ENCODE results near the gene CENPX. TPM values are rescaled to one million over a fixed set of nuclear protein-coding genes. Genes with fewer than 3 reads are reported as not detected.

The CENPX gene
- total and polyA plus RNA-seq, 2 donors (not counting 3 experiments of a cell fraction or from before 2014, with no cell fraction given), result 56.2 to 67.2 TPM

DNA sequence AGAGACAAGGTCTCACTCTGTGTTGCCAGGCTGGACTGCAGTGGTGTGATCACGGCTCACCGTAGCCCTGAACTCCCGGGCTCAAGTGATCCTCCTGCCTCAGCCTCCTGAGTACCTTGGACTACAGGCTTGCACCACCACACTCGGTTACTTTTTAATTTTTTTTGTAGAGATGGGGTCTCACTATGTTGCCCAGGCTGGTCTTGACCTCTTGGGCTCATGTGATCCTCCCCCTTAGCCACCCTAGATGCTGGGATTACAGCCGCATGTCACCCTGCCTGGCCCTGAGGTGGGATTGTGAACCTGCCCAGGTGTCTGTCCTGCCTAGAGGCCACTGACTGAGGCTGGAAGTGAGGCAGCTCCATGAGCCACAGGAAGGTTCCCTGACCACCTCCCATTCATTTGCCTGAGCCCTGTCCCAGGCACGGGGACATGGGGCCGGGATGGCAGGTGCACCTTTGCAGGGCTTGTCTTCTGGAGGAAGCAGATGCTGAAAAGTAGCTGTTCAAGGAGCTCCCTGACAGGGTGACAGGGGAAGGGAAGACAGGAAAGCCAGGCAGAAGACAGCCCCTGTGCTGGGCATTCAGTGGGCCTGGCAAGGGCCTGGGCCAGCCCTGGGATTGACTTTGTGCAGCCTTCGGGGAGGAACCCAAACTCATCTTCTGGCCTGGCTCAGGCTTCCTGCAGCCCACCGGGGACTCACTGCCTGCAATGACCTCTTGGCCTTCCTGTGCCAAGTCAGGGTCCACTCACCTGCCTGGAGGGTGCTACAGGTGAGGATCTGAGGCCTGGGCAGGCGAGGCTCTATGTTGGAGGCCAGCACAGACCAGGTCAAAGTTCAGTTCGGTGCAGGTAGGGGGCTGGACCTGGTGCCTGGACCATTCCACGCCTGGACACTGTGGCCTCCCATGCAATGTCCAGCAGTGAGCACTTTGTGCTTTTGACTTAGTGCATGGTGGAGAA lies 53.5 kb downstream of the CENPX start:
- H3K4me2 ChIP-seq (ENCODE audit: insufficient read depth, low read length), result no peak overlapping the region
- dilution Hi-C loops (cut with MboI; ENCODE audit: extremely low pct_ligation_motif_present, low sequenced_read_pairs) (no loop called here), intact Hi-C loops (cut with micrococcal nuclease) (no loop called here)
- no peaks in the 10 kb centered on the region for H3K9me1 ChIP-seq (replicated peaks; ENCODE audit: control insufficient read depth, extremely low read depth, insufficient read depth, low read length)
- TF ChIP-seq, protein P1, sequence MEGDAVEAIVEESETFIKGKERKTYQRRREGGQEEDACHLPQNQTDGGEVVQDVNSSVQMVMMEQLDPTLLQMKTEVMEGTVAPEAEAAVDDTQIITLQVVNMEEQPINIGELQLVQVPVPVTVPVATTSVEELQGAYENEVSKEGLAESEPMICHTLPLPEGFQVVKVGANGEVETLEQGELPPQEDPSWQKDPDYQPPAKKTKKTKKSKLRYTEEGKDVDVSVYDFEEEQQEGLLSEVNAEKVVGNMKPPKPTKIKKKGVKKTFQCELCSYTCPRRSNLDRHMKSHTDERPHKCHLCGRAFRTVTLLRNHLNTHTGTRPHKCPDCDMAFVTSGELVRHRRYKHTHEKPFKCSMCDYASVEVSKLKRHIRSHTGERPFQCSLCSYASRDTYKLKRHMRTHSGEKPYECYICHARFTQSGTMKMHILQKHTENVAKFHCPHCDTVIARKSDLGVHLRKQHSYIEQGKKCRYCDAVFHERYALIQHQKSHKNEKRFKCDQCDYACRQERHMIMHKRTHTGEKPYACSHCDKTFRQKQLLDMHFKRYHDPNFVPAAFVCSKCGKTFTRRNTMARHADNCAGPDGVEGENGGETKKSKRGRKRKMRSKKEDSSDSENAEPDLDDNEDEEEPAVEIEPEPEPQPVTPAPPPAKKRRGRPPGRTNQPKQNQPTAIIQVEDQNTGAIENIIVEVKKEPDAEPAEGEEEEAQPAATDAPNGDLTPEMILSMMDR (IDR thresholded peaks at IDR 0.05; ENCODE audit: extremely low read depth in 1 of 2, insufficient read depth in 1 of 2, low read depth in 1 of 2, low read length in 2 of 2), result no peak
- TF ChIP-seq FOS (IDR thresholded peaks at IDR 0.05; ENCODE audit: borderline replicate concordance, insufficient read depth, low read length) (no peak), JUN (IDR thresholded peaks at IDR 0.05; ENCODE audit: borderline replicate concordance, insufficient read depth, insufficient read length, low read depth) (no peak), GATA2 (IDR thresholded peaks at IDR 0.05; ENCODE audit: insufficient read depth, insufficient read length, low read depth, low read length) (no peak), EZH2 (IDR thresholded peaks at IDR 0.05; ENCODE audit: borderline replicate concordance, low read depth, low read length, severe bottlenecking) (no peak), POLR2AphosphoS5 (IDR thresholded peaks at IDR 0.05; ENCODE audit: insufficient read depth, low read depth, low read length) (no peak)
- TF ChIP-seq, protein P2, sequence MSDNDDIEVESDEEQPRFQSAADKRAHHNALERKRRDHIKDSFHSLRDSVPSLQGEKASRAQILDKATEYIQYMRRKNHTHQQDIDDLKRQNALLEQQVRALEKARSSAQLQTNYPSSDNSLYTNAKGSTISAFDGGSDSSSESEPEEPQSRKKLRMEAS (IDR thresholded peaks at IDR 0.05; ENCODE audit: insufficient read depth, insufficient read length), result no peak
- no peaks in the 10 kb centered on the region for H3K4me1 ChIP-seq (ENCODE audit: control insufficient read depth, extremely low read depth, insufficient read depth, low read length)
- ChIA-PET POLR2A (no interaction called here), CTCF (interaction anchor here (1.8 to 2.4 kb wide), 3 partner anchors 10 to 52 kb away, joined by 4 to 7 read pairs (median 6); no protein-coding TSS in a partner anchor)
- FAIRE-seq, result no peak
- BruUV-seq (replicated peaks), result no TSS peak
- H3K36me3 ChIP-seq (ENCODE audit: control insufficient read depth in 2 of 2, extremely low read depth in 1 of 2, insufficient read depth in 2 of 2, low read length in 2 of 2), result no peaks in the 10 kb centered on the region
- DNase-seq (ENCODE audit: low read depth, low spot score), result no peak
- H2AFZ ChIP-seq (ENCODE audit: low read depth, low read length), result no peak overlapping the region
- H3K9ac ChIP-seq (replicated peaks; ENCODE audit: extremely low read depth, insufficient read depth, low read length), result no peak overlapping the region
- no peaks in the 10 kb centered on the region for H3K9me3 ChIP-seq (replicated peaks; ENCODE audit: control insufficient read depth, insufficient read depth, low read length)
- H4K20me1 ChIP-seq (replicated peaks; ENCODE audit: control insufficient read depth, extremely low read depth, insufficient read depth, low read length), result no peaks in the 10 kb centered on the region
- no peak overlapping the region for H3K4me3 ChIP-seq (replicated peaks in 1 of 3; ENCODE audit: insufficient read depth in 1 of 3, low read depth in 1 of 3, low read length in 3 of 3)
- no peak overlapping the region for H3K27ac ChIP-seq (ENCODE audit: insufficient read depth, low read depth, low read length)
- no peaks in the 10 kb centered on the region for H3K79me2 ChIP-seq (ENCODE audit: control insufficient read depth, insufficient read depth, low read length)
- H3K27me3 ChIP-seq (ENCODE audit: control insufficient read depth in 2 of 2, insufficient read depth in 2 of 2, low read length in 2 of 2), result peaks cover 4 to 8% of the 10 kb centered on the region in 2 experiments

Other genes starting within 250 kb of the CENPX start
- gene GCGR, start 218.7 kb downstream of the CENPX start, total RNA-seq, result not detected in 2 replicates
- gene GCGR, start 218.7 kb downstream of the CENPX start, polyA plus RNA-seq, result not detected in 2 replicates
- gene MCRIP1, start 189.6 kb downstream of the CENPX start, total RNA-seq, result 121 and 129 TPM in 2 replicates
- gene MCRIP1, start 189.6 kb downstream of the CENPX start, polyA plus RNA-seq, result 205 and 281 TPM in 2 replicates
- not detected in 2 replicates for gene PPP1R27, start 187.8 kb downstream of the CENPX start, total RNA-seq
- not detected in 2 replicates for gene PPP1R27, start 187.8 kb downstream of the CENPX start, polyA plus RNA-seq
- 872 and 988 TPM in 2 replicates for gene P4HB, start 162.3 kb downstream of the CENPX start, total RNA-seq
- 156 and 201 TPM in 2 replicates for gene P4HB, start 162.3 kb downstream of the CENPX start, polyA plus RNA-seq
- gene ARHGDIA, start 151.5 kb downstream of the CENPX start, total RNA-seq, result 617 and 645 TPM in 2 replicates
- 358 and 487 TPM in 2 replicates for gene ARHGDIA, start 151.5 kb downstream of the CENPX start, polyA plus RNA-seq
- gene ALYREF, start 131.3 kb downstream of the CENPX start, total RNA-seq, result 175 and 183 TPM in 2 replicates
- gene ALYREF, start 131.3 kb downstream of the CENPX start, polyA plus RNA-seq, result 92.0 and 101 TPM in 2 replicates
- 126 and 128 TPM in 2 replicates for gene ANAPC11, start 131.2 kb downstream of the CENPX start, total RNA-seq
- 801 and 844 TPM in 2 replicates for gene ANAPC11, start 131.2 kb downstream of the CENPX start, polyA plus RNA-seq
- gene NPB, start 120.6 kb downstream of the CENPX start, total RNA-seq, result 0.42 TPM in 1 of 2 replicates, not detected in the other
- 0.33 and 0.81 TPM in 2 replicates for gene NPB, start 120.6 kb downstream of the CENPX start, polyA plus RNA-seq
- gene PCYT2, start 111.5 kb downstream of the CENPX start, total RNA-seq, result 52.3 and 57.1 TPM in 2 replicates
- gene PCYT2, start 111.5 kb downstream of the CENPX start, polyA plus RNA-seq, result 52.0 and 54.6 TPM in 2 replicates
- 24.3 and 28.8 TPM in 2 replicates for gene SIRT7, start 104.7 kb downstream of the CENPX start, total RNA-seq
- 9.5 and 11.6 TPM in 2 replicates for gene SIRT7, start 104.7 kb downstream of the CENPX start, polyA plus RNA-seq
- 30.5 and 35.0 TPM in 2 replicates for gene MAFG, start 95.1 kb downstream of the CENPX start, total RNA-seq
- gene MAFG, start 95.1 kb downstream of the CENPX start, polyA plus RNA-seq, result 27.6 and 28.0 TPM in 2 replicates
- 77.7 and 85.3 TPM in 2 replicates for gene PYCR1, start 85.6 kb downstream of the CENPX start, total RNA-seq
- gene PYCR1, start 85.6 kb downstream of the CENPX start, polyA plus RNA-seq, result 94.8 and 124 TPM in 2 replicates
- not detected in 2 replicates for gene MYADML2, start 75.6 kb downstream of the CENPX start, total RNA-seq
- not detected in 2 replicates for gene MYADML2, start 75.6 kb downstream of the CENPX start, polyA plus RNA-seq
- not detected in 2 replicates for gene NOTUM, start 61.7 kb downstream of the CENPX start, total RNA-seq
- gene NOTUM, start 61.7 kb downstream of the CENPX start, polyA plus RNA-seq, result not detected in 2 replicates
- gene ASPSCR1, start 45.2 kb downstream of the CENPX start, total RNA-seq, result 30.9 and 36.5 TPM in 2 replicates
- gene ASPSCR1, start 45.2 kb downstream of the CENPX start, polyA plus RNA-seq, result 24.8 and 30.4 TPM in 2 replicates
- 18.6 and 22.9 TPM in 2 replicates for gene LRRC45, start 427 bp upstream of the CENPX start, total RNA-seq
- 7.6 and 8.1 TPM in 2 replicates for gene LRRC45, start 427 bp upstream of the CENPX start, polyA plus RNA-seq
- gene RAC3, start 8.8 kb upstream of the CENPX start, total RNA-seq, result 34.1 and 35.4 TPM in 2 replicates
- gene RAC3, start 8.8 kb upstream of the CENPX start, polyA plus RNA-seq, result 56.0 and 91.1 TPM in 2 replicates
- 75.2 and 93.0 TPM in 2 replicates for gene DCXR, start 14.8 kb upstream of the CENPX start, total RNA-seq
- gene DCXR, start 14.8 kb upstream of the CENPX start, polyA plus RNA-seq, result 178 and 241 TPM in 2 replicates
- 33.7 and 36.9 TPM in 2 replicates for gene RFNG, start 28.9 kb upstream of the CENPX start, total RNA-seq
- 40.0 and 59.2 TPM in 2 replicates for gene RFNG, start 28.9 kb upstream of the CENPX start, polyA plus RNA-seq
- 96.6 and 116 TPM in 2 replicates for gene GPS1, start 29.0 kb upstream of the CENPX start, total RNA-seq
- gene GPS1, start 29.0 kb upstream of the CENPX start, polyA plus RNA-seq, result 178 and 235 TPM in 2 replicates
- gene DUS1L, start 42.9 kb upstream of the CENPX start, total RNA-seq, result 90.3 and 92.9 TPM in 2 replicates
- 60.1 and 63.1 TPM in 2 replicates for gene DUS1L, start 42.9 kb upstream of the CENPX start, polyA plus RNA-seq
- 351 and 360 TPM in 2 replicates for gene FASN, start 75.4 kb upstream of the CENPX start, total RNA-seq
- 101 and 130 TPM in 2 replicates for gene FASN, start 75.4 kb upstream of the CENPX start, polyA plus RNA-seq
- gene CCDC57, start 190.0 kb upstream of the CENPX start, total RNA-seq, result 31.6 and 40.9 TPM in 2 replicates
- gene CCDC57, start 190.0 kb upstream of the CENPX start, polyA plus RNA-seq, result 18.6 and 19.7 TPM in 2 replicates
- gene SLC16A3, start 206.2 kb upstream of the CENPX start, total RNA-seq, result 171 and 229 TPM in 2 replicates
- 95.9 and 140 TPM in 2 replicates for gene SLC16A3, start 206.2 kb upstream of the CENPX start, polyA plus RNA-seq